ENCODE data around the gene KCNK6. TPM values are rescaled to one million over a fixed set of nuclear protein-coding genes. Genes with fewer than 3 reads are reported as not detected.

KCNK6 gene
- total and polyA plus RNA-seq, 4 donors = 1.2 to 4.6 (median 2.7) TPM

DNA sequence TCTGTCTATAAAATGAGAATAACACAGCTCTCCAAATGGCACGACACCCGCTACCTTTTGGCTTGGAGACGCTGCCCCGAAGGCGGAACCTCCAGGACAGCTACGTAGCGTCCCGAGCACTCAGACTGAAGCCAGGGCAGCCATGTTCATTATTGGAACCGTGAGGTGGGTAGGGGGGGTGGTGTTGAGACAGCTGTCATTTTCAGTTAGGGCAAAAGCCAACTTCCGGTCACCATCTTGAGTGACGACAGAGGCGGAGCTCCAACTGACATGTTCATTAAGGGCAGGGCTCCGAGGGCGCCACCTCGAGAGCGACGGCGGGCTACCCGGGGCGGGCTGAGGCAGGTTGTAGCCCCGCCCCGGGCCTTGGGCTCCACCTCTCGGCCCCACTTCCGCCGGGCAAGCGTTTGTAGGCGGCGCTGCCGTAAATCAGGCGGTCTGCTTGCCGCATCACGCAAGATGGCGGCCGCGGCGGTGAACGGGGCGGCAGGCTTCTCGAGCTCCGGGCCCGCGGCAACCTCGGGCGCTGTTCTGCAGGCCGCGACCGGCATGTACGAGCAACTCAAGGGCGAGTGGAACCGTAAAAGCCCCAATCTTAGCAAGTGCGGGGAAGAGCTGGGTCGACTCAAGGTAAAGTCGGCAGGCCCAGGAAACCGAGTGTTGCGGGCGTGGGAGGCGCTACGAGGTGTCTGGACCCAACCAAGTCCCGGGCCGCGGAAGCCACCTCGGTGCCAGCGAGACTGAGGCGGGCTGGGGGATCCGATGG lies 54.9 kb downstream of the KCNK6 start, which contains the start of gene PSMD8:
TSS of gene PSMD8 (plus strand) at position 240 of the 766 bp plus-strand sequence. CDS start at position 271, 31 bp downstream.
- DNase-seq (ENCODE audit: low spot score) = peak; percentile 97
- H3K4me1 ChIP-seq (ENCODE audit: control insufficient read depth in 4 of 4, insufficient read depth in 4 of 4, low read length in 3 of 4) = peaks cover 9 to 22% (median 16%) of the 10 kb centered on the region in 4 donors
- TF ChIP-seq RXRA (IDR thresholded peaks at IDR 0.05) (peak; percentile 54 to 69), HNF4A (conservative IDR thresholded peaks at IDR 0.05) (peak; percentile 24 to 60), HNF4G (IDR thresholded peaks at IDR 0.05) (no peak), YY1 (IDR thresholded peaks at IDR 0.05) (peak; percentile 100), ATF3 (IDR thresholded peaks at IDR 0.05) (peak; percentile 67), GABPA (IDR thresholded peaks at IDR 0.05 in 1 of 2, conservative IDR thresholded peaks at IDR 0.05 in 1 of 2) (peak; percentile 88 to 95), SP1 (IDR thresholded peaks at IDR 0.05) (peak; percentile 84), JUND (IDR thresholded peaks at IDR 0.05) (peak; percentile 13 to 78), NR2F2 (IDR thresholded peaks at IDR 0.05) (peak; percentile 81), TAF1 (conservative IDR thresholded peaks at IDR 0.05) (peak; percentile 89), EGR1 (IDR thresholded peaks at IDR 0.05; ENCODE audit: low read depth in 2 of 2) (peak in 1 of 2 donors; percentile 11), FOXA2 (IDR thresholded peaks at IDR 0.05) (peak; percentile 55), RAD21 (IDR thresholded peaks at IDR 0.05) (peak; percentile 28 to 33), FOXA1 (IDR thresholded peaks at IDR 0.05) (peak; percentile 86)
- TF ChIP-seq, protein P1, sequence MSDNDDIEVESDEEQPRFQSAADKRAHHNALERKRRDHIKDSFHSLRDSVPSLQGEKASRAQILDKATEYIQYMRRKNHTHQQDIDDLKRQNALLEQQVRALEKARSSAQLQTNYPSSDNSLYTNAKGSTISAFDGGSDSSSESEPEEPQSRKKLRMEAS (IDR thresholded peaks at IDR 0.05) = no peak
- TF ChIP-seq, protein P2, sequence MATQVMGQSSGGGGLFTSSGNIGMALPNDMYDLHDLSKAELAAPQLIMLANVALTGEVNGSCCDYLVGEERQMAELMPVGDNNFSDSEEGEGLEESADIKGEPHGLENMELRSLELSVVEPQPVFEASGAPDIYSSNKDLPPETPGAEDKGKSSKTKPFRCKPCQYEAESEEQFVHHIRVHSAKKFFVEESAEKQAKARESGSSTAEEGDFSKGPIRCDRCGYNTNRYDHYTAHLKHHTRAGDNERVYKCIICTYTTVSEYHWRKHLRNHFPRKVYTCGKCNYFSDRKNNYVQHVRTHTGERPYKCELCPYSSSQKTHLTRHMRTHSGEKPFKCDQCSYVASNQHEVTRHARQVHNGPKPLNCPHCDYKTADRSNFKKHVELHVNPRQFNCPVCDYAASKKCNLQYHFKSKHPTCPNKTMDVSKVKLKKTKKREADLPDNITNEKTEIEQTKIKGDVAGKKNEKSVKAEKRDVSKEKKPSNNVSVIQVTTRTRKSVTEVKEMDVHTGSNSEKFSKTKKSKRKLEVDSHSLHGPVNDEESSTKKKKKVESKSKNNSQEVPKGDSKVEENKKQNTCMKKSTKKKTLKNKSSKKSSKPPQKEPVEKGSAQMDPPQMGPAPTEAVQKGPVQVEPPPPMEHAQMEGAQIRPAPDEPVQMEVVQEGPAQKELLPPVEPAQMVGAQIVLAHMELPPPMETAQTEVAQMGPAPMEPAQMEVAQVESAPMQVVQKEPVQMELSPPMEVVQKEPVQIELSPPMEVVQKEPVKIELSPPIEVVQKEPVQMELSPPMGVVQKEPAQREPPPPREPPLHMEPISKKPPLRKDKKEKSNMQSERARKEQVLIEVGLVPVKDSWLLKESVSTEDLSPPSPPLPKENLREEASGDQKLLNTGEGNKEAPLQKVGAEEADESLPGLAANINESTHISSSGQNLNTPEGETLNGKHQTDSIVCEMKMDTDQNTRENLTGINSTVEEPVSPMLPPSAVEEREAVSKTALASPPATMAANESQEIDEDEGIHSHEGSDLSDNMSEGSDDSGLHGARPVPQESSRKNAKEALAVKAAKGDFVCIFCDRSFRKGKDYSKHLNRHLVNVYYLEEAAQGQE (IDR thresholded peaks at IDR 0.05) = peak; percentile 91
- TF ChIP-seq, protein P3, sequence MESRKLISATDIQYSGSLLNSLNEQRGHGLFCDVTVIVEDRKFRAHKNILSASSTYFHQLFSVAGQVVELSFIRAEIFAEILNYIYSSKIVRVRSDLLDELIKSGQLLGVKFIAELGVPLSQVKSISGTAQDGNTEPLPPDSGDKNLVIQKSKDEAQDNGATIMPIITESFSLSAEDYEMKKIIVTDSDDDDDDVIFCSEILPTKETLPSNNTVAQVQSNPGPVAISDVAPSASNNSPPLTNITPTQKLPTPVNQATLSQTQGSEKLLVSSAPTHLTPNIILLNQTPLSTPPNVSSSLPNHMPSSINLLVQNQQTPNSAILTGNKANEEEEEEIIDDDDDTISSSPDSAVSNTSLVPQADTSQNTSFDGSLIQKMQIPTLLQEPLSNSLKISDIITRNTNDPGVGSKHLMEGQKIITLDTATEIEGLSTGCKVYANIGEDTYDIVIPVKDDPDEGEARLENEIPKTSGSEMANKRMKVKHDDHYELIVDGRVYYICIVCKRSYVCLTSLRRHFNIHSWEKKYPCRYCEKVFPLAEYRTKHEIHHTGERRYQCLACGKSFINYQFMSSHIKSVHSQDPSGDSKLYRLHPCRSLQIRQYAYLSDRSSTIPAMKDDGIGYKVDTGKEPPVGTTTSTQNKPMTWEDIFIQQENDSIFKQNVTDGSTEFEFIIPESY (IDR thresholded peaks at IDR 0.05) = no peak
- TF ChIP-seq, protein P4, sequence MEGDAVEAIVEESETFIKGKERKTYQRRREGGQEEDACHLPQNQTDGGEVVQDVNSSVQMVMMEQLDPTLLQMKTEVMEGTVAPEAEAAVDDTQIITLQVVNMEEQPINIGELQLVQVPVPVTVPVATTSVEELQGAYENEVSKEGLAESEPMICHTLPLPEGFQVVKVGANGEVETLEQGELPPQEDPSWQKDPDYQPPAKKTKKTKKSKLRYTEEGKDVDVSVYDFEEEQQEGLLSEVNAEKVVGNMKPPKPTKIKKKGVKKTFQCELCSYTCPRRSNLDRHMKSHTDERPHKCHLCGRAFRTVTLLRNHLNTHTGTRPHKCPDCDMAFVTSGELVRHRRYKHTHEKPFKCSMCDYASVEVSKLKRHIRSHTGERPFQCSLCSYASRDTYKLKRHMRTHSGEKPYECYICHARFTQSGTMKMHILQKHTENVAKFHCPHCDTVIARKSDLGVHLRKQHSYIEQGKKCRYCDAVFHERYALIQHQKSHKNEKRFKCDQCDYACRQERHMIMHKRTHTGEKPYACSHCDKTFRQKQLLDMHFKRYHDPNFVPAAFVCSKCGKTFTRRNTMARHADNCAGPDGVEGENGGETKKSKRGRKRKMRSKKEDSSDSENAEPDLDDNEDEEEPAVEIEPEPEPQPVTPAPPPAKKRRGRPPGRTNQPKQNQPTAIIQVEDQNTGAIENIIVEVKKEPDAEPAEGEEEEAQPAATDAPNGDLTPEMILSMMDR (IDR thresholded peaks at IDR 0.05; ENCODE audit: low read depth, low read length, missing input control) = peak; percentile 8
- H3K4me3 ChIP-seq (ENCODE audit: low read depth in 1 of 3, low read length in 3 of 3) = peak within 1 kb of the TSS; percentile 72 to 99 (median 96)
- H3K9ac ChIP-seq (ENCODE audit: low read depth in 1 of 2, low read length in 2 of 2) = peak within 1 kb of the TSS; percentile 77 to 92
- H3K36me3 ChIP-seq (ENCODE audit: control insufficient read depth in 4 of 4, insufficient read depth in 3 of 4, low read depth in 1 of 4, low read length in 3 of 4) = peaks cover 5 to 14% (median 10%) of the 10 kb centered on the region in 4 donors
- H3K27me3 ChIP-seq (ENCODE audit: control insufficient read depth in 4 of 4, insufficient read depth in 4 of 4, low read length in 3 of 4) = no peaks in the 10 kb centered on the region
- under 1% methylated on average over 65 of the region's 65 CpGs for WGBS
- H3K9me3 ChIP-seq (ENCODE audit: control insufficient read depth in 4 of 4, low read length in 3 of 4) = no peaks in the 10 kb centered on the region
- peak within 1 kb of the TSS; percentile 88 to 91 for H3K27ac ChIP-seq (ENCODE audit: low read depth in 1 of 2, low read length in 2 of 2)
